GM10266 (cell line): Measurements from ENCODE around the gene PLXNB2.
"Not testable (repeated sequence)": the region's sequence is repeated elsewhere in the genome, so short reads cannot be mapped to it uniquely, and the experiment has no call there.

Experiments
- DNase-seq: peaks from one replicate; pipeline ENCODE4 v3.0.0; 2012; ENCODE audit errors: extremely low spot score
- TF ChIP-seq, protein P1 (sequence below): IDR thresholded peaks from 2 replicates; pipeline ENCODE4 v1.5.1; 2012; ENCODE audit warnings: mild to moderate bottlenecking, low read depth; ENCODE audit not compliant: control insufficient read depth, insufficient read depth; ENCODE audit errors: missing control alignments

Gene PLXNB2

DNA sequence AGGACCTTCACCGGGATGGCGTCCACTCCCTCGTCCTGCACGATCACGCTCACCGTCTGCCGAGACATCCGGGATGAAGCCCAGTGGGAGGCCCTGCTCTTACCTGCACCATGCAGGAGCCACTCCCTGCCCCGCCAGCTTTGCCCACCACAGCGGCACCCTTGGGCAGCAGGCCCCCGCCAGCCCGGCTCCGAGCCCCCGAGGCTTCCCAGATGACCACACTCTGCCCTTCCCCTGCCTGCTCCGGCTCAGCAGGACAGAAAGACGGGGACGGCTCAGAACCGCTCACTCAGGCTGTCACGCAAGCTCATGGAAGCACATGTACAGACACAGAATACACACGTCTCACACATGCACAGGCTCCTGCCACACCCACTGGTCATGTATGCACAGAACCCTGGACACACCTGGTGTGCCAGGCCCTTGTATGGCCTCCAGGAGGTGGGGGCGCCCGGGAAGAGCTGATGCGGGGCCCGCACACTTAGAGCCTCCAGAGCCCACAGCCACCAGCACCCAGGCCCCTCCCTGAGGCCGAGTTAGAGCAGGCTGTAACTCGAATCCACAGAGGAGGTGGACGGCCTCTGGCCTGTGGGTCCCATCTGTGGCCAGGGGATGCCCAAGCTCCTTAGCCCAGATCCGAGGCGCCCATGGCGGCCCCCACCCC is 28.4 kb downstream of the PLXNB2 start:
- no peak for DNase-seq
- TF ChIP-seq, protein P1, sequence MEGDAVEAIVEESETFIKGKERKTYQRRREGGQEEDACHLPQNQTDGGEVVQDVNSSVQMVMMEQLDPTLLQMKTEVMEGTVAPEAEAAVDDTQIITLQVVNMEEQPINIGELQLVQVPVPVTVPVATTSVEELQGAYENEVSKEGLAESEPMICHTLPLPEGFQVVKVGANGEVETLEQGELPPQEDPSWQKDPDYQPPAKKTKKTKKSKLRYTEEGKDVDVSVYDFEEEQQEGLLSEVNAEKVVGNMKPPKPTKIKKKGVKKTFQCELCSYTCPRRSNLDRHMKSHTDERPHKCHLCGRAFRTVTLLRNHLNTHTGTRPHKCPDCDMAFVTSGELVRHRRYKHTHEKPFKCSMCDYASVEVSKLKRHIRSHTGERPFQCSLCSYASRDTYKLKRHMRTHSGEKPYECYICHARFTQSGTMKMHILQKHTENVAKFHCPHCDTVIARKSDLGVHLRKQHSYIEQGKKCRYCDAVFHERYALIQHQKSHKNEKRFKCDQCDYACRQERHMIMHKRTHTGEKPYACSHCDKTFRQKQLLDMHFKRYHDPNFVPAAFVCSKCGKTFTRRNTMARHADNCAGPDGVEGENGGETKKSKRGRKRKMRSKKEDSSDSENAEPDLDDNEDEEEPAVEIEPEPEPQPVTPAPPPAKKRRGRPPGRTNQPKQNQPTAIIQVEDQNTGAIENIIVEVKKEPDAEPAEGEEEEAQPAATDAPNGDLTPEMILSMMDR = no peak

DNA sequence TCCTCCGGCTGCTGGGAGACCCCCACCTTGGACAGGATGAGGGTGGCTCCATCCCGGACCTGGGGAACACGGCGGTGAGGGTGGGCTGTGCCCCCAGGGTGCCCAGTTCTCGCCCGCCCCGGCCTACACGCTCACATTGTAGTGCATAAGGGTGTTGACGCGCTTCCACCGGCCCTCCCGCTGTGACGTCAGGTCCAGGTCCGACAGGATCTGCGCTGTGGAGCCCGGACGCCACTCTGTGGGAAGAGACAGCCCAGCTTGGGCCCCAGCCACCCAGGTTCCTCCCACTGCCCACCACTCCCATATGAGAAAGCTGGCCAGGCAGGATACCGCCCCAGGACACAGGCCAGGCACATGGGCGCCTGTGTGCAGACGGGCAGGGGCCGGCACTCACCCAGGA is 29.0 kb downstream of the PLXNB2 start:
- DNase-seq = no peak
- TF ChIP-seq, protein P1 = no peak

DNA sequence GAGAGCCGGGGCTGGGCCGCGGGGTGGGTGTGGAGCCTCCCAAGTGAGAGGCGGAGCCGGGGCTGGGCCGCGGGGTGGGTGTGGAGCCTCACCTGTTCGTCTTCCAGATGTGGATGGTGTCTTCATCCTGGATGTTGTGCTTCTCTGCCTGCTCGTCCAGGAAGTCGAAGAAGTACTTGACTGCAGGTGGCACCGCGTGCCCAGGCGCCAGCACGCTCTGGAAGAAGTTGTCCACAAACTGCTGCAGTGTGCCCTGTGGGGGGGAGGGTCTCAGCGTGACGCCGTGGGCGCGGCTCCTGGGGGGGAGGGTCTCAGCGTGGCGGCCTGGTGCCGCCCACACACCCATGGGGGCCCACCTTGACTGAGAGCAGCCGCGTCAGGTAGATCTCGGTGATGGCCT is 29.7 kb downstream of the PLXNB2 start:
- TF ChIP-seq, protein P1 = no peak

DNA sequence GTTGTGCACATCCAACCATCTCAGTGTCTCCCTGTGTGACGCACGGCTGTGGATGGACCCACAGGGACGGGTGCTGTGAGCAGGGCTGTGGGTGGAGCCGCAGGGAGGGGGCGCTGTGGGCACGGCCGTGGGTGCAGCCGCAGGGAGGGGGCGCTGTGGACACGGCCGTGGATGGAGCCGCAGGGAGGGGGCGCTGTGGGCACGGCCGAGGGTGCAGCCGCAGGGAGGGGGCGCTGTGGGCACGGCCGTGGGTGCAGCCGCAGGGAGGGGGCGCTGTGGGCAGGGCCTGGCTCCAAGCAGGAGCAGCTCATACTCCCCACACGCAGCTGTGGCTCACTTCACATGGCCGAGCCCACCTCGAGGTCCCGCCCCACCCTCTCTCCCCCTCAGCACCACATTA is 31.3 kb downstream of the PLXNB2 start:
- TF ChIP-seq, protein P1 = peak; percentile 75
- peak; percentile 83 for DNase-seq

More for the DNA sequence above, 29.7 kb downstream of the PLXNB2 start:
- no peak for DNase-seq

DNA sequence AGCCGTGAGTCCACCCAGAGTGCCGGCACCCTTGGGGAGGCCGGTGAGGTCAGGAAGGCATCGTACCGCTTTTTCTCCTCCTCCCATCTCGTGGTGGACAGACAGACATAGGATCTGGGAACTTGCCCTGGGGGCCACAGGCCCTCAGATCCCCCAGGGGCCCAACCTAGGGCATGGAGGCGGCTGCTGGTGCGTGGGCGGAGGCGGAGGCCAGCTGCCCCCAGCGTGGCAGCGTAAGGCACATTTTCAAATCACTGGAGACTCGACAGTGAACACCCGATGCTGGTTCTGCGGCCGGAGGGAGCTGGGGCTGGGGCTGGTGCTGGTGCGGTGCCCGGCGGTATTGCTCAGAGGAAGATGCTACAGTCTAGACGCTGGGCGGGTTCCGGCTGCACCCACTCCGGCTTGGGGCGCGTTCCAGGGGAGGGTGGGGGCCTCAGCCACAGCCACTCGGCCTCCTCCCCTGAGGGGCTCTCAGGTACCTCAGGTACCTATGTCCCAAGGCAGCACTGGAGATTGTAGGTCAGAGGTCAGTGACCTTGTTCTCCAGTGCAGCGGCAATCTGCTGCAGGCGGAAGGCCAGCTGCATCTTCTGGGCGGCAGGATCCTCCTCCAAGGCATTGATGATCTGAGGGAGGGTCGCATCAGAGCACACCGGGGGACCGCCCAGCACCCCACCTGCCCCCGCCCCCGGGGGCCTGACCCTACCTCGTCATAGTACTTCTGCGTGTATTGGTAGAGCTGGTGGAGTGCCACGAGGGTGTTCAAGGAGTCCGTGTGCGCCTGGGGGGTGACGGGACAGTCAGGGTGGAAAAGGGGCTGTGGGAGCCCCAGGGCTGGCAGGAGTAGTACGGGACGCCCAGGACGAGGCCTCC is 32.0 kb downstream of the PLXNB2 start:
- no peak for DNase-seq
- TF ChIP-seq, protein P1 = no peak

DNA sequence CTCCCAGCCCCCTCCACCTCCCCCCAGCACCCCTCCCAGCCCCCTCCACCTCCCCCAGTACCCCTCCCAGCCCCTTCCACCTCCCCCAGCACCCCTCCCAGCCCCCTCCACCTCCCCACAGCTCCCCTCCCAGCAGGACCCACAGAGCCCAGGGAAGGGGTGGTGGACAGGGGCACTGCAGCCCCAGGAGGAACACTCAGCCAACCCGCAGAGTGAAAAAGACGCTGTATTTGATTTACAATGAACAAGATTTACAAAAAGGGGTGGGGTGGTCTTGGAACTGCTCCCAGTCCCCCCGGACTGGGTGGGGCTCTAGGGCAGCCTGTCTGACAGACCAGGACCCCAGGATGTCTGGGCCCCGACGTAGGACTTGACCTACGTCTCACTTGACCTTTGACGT is 32.7 kb downstream of the PLXNB2 start:
- TF ChIP-seq, protein P1 = no peak
- DNase-seq = no peak

DNA sequence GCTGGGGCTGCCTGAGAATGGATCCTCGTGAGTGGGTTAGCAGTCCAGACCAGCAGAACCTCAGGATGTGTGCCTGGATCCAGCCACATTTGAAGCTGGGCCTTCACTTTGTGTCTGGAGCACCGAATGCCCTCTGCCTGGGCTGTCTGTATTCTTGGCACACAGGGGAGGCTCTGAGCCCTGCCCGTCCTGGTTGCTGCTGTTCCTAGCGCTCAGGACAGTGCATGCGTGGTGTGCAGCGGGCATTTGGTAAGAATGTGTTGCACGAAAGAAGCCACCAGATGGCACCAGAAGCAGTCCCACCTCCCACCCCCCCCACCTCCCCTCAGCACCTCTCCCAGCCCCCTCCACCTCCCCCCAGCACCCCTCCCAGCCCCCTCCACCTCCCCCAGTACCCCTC is 33.1 kb downstream of the PLXNB2 start:
- TF ChIP-seq, protein P1 = peak; percentile 47
- DNase-seq = peak; percentile 76

DNA sequence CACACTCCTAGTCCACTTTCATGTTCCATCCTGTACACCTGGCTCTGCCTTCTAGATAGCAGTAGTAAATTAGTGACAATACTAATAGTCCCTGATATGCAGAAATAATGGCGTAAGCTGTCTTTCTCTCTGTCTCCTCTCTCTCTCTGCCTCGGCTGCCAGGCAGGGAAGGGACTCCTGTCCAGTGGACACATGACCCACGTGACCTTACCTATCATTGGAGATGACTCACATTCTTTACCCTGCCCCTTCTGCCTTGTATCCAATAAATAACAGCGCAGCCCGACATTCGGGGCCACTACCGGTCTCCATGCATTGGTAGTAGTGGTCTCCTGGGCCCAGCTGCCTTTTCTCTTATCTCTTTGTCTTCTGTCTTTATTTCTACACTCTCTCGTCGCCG is 33.7 kb downstream of the PLXNB2 start:
- DNase-seq = not testable (repeated sequence)

DNA sequence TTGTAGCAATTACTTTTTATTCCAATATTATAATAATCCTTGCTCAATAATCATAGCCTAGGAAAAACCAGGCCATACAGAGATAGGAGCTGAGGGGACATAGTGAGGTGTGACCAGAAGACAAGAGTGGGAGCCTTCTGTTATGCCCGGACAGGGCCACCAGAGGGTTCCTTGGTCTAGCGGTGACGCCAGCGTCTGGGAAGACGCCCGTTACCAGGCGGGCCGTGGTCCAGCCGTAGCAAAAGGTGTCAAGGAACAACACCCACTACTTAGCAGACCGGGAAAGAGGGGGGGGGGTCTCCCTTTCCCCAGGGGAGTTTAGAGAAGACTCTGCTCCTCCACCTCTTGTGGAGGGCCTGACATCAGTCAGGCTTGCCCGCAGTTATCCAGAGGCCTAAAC is 34.1 kb downstream of the PLXNB2 start:
- DNase-seq = not testable (repeated sequence)
